Measurements from ENCODE around the gene TMCC3. TPM values are rescaled to one million over a fixed set of nuclear protein-coding genes. Genes with fewer than 3 reads are reported as not detected.

Gene TMCC3
- total RNA-seq, 1 donor from 2014 or later: 1.7 TPM

GRCh38 chr12:94625531-94625930 is 24.8 kb downstream of the TMCC3 start:
- DNase-seq: no peak
- Histone ChIP-seq H3K36me3 (no peaks in the 10 kb centered on the region), H3K27ac (replicated peaks) (no peak overlapping the region), H3K9me3 (replicated peaks) (no peaks in the 10 kb centered on the region), H3K4me3 (no peak overlapping the region), H3K4me1 (peaks cover 21% of the 10 kb centered on the region), H3K27me3 (ENCODE audit: low read depth) (no peaks in the 10 kb centered on the region)
- TF ChIP-seq CTCF (IDR thresholded peaks at IDR 0.05; ENCODE audit: borderline replicate concordance): no peak
- intact Hi-C loops (cut with micrococcal nuclease): no loop called here

- DNase-seq: no peak
- no peak for TF ChIP-seq CTCF (IDR thresholded peaks at IDR 0.05; ENCODE audit: borderline replicate concordance)
- Histone ChIP-seq H3K4me3 (no peak overlapping the region), H3K9me3 (replicated peaks) (no peaks in the 10 kb centered on the region), H3K36me3 (no peaks in the 10 kb centered on the region), H3K4me1 (peaks cover 21% of the 10 kb centered on the region), H3K27ac (replicated peaks) (no peak overlapping the region), H3K27me3 (ENCODE audit: low read depth) (no peaks in the 10 kb centered on the region)
- intact Hi-C loops (cut with micrococcal nuclease): no loop called here
These were observed 27.0 kb downstream of the TMCC3 start for GRCh38 chr12:94623161-94623920.

- no peaks in the 10 kb centered on the region for H3K27me3 ChIP-seq (ENCODE audit: low read depth)
- H3K4me3 ChIP-seq: peak overlapping the region; percentile 43
- H3K9me3 ChIP-seq (replicated peaks): no peaks in the 10 kb centered on the region
- TF ChIP-seq CTCF (IDR thresholded peaks at IDR 0.05; ENCODE audit: borderline replicate concordance): no peak
- no peak for DNase-seq
- H3K36me3 ChIP-seq: no peaks in the 10 kb centered on the region
- peak overlapping the region; percentile 25 for H3K27ac ChIP-seq (replicated peaks)
- H3K4me1 ChIP-seq: peaks cover 23% of the 10 kb centered on the region
- intact Hi-C loops (cut with micrococcal nuclease): no loop called here
These were observed 27.9 kb downstream of the TMCC3 start for GRCh38 chr12:94622475-94622874.

GRCh38 chr12:94621662-94622359 is 28.5 kb downstream of the TMCC3 start:
- Histone ChIP-seq H3K36me3 (no peaks in the 10 kb centered on the region), H3K4me1 (peaks cover 30% of the 10 kb centered on the region), H3K4me3 (peak overlapping the region; percentile 43), H3K27ac (replicated peaks) (peak overlapping the region; percentile 25), H3K27me3 (ENCODE audit: low read depth) (no peaks in the 10 kb centered on the region), H3K9me3 (replicated peaks) (no peaks in the 10 kb centered on the region)
- intact Hi-C loops (cut with micrococcal nuclease): no loop called here
- no peak for DNase-seq
- TF ChIP-seq CTCF (IDR thresholded peaks at IDR 0.05; ENCODE audit: borderline replicate concordance): no peak

GRCh38 chr12:94620621-94621020 is 29.7 kb downstream of the TMCC3 start:
- H3K27ac ChIP-seq (replicated peaks): no peak overlapping the region
- TF ChIP-seq CTCF (IDR thresholded peaks at IDR 0.05; ENCODE audit: borderline replicate concordance): no peak
- intact Hi-C loops (cut with micrococcal nuclease): no loop called here

More at GRCh38 chr12:94620621-94621020, 29.7 kb downstream of the TMCC3 start:
- Histone ChIP-seq H3K4me3 (no peak overlapping the region), H3K27me3 (ENCODE audit: low read depth) (no peaks in the 10 kb centered on the region), H3K9me3 (replicated peaks) (no peaks in the 10 kb centered on the region), H3K36me3 (no peaks in the 10 kb centered on the region), H3K4me1 (peaks cover 41% of the 10 kb centered on the region)
- DNase-seq: no peak
